HepG2 (cell line): Measurements from ENCODE around the gene CRAMP1. TPM values are rescaled to one million over a fixed set of nuclear protein-coding genes. Genes with fewer than 3 reads are reported as not detected.

Experiments
- BRD4 ChIP-seq: sonication (generic); formaldehyde crosslinking; IDR thresholded peaks from 2 replicates; pipeline ENCODE4 v1.4.0; 2020; ENCODE audit warnings: missing genetic modification reagents
- CSRNP1 ChIP-seq: sonication (generic); formaldehyde crosslinking; IDR thresholded peaks from 2 replicates; pipeline ENCODE4 v1.8.1; 2023; ENCODE audit warnings: mild to moderate bottlenecking, missing genetic modification reagents
- ETV6 ChIP-seq: sonication (generic); formaldehyde crosslinking; conservative IDR thresholded peaks from 2 replicates; pipeline ENCODE4 v1.4.0; 2020; ENCODE audit warnings: missing genetic modification reagents
- FOXM1 ChIP-seq: sonication (generic); formaldehyde crosslinking; IDR thresholded peaks from 2 replicates; pipeline ENCODE4 v1.5.0; 2020; ENCODE audit warnings: missing genetic modification reagents
- HDAC2 ChIP-seq: sonication (generic); formaldehyde crosslinking; IDR thresholded peaks from 2 replicates; pipeline ENCODE4 v1.4.0; 2020; ENCODE audit warnings: missing genetic modification reagents
- HMGA1 ChIP-seq: sonication (generic); formaldehyde crosslinking; conservative IDR thresholded peaks from 2 replicates; pipeline ENCODE4 v1.4.0; 2020; ENCODE audit warnings: missing genetic modification reagents
- PTBP1 ChIP-seq: fragments of 200-400 bp; formaldehyde crosslinking; IDR thresholded peaks from 2 replicates; pipeline ENCODE4 v1.6.1; 2018; ENCODE audit warnings: low read length, low read depth; ENCODE audit not compliant: poor library complexity, severe bottlenecking
- RXRA ChIP-seq: sonication (generic); formaldehyde crosslinking; IDR thresholded peaks from 2 replicates; pipeline ENCODE4 v1.5.1; 2020; ENCODE audit warnings: missing genetic modification reagents
- SUZ12 ChIP-seq: fragments of 150-350 bp; IDR thresholded peaks from 2 replicates; pipeline ENCODE4 v1.6.1; 2014; ENCODE audit warnings: low read depth, low read length
- TBX2 ChIP-seq: sonication (generic); formaldehyde crosslinking; IDR thresholded peaks from 2 replicates; pipeline ENCODE4 v1.5.0; 2020; ENCODE audit warnings: missing genetic modification reagents, mild to moderate bottlenecking, borderline replicate concordance
- TFDP2 ChIP-seq: sonication (generic); formaldehyde crosslinking; IDR thresholded peaks from 2 replicates; pipeline ENCODE4 v1.4.0; 2020; ENCODE audit warnings: missing genetic modification reagents
- ZBED4 ChIP-seq: sonication (generic); formaldehyde crosslinking; IDR thresholded peaks from 2 replicates; pipeline ENCODE4 v1.4.0; 2020; ENCODE audit warnings: missing genetic modification reagents, borderline replicate concordance
- ZC3H4 ChIP-seq: sonication (generic); formaldehyde crosslinking; IDR thresholded peaks from 2 replicates; pipeline ENCODE4 v1.4.0; 2020; ENCODE audit warnings: missing genetic modification reagents, borderline replicate concordance
- ZNF160 ChIP-seq: sonication (generic); formaldehyde crosslinking; IDR thresholded peaks from 2 replicates; pipeline ENCODE4 v1.8.0; 2022; ENCODE audit warnings: mild to moderate bottlenecking, inconsistent platforms, missing genetic modification reagents
- ZNF30 ChIP-seq: sonication (generic); formaldehyde crosslinking; IDR thresholded peaks from 2 replicates; pipeline ENCODE4 v1.5.0; 2020; ENCODE audit warnings: mild to moderate bottlenecking, missing genetic modification reagents
- ZNF326 ChIP-seq: sonication (generic); formaldehyde crosslinking; IDR thresholded peaks from 2 replicates; pipeline ENCODE4 v1.4.0; 2020; ENCODE audit warnings: missing genetic modification reagents, borderline replicate concordance
- ZNF335 ChIP-seq: sonication (generic); formaldehyde crosslinking; IDR thresholded peaks from 2 replicates; pipeline ENCODE4 v1.4.0; 2020; ENCODE audit warnings: missing genetic modification reagents
- ZNF547 ChIP-seq: sonication (generic); formaldehyde crosslinking; IDR thresholded peaks from 2 replicates; pipeline ENCODE4 v1.5.1; 2020; ENCODE audit warnings: mild to moderate bottlenecking, missing genetic modification reagents
- ZNF576 ChIP-seq: sonication (generic); formaldehyde crosslinking; IDR thresholded peaks from 2 replicates; pipeline ENCODE4 v1.4.0; 2020; ENCODE audit warnings: mild to moderate bottlenecking, missing genetic modification reagents
- ZNF580 ChIP-seq: IDR thresholded peaks from 2 replicates; pipeline ENCODE4 v1.6.1; 2016; ENCODE audit warnings: low read depth, borderline replicate concordance
- ZNF800 ChIP-seq: sonication (generic); formaldehyde crosslinking; IDR thresholded peaks from 2 replicates; pipeline ENCODE4 v1.4.0; 2020; ENCODE audit warnings: missing genetic modification reagents
- polyA plus RNA-seq, 8 experiments: library from polyadenylated mRNA; depleted of rRNA in 3 of 8; stranded (reverse) in 7 of 8; unstranded in 1 of 8; fragments of >200 nt; fragmentation: Illumina TruSeq in 4 of 8; extraction: Trizol in 4 of 8; gene quantifications; 2 replicates each; pipeline versions ENCODE4 v1.2.1 to v1.2.3, GENCODE V29; 2011 to 2016; ENCODE audit warnings: low read depth in 4 of 8, missing spikeins in 1 of 8, mixed read lengths in 1 of 8; ENCODE audit not compliant: insufficient read depth in 1 of 8
- total RNA-seq, 5 experiments: library from RNA; depleted of rRNA; stranded (reverse); fragments of >200 nt; fragmentation: Illumina TruSeq; extraction: Trizol; gene quantifications; 2 replicates each; pipeline ENCODE4 v1.2.3, GENCODE V29; 2016; ENCODE audit warnings: low read depth in 1 of 5

The CRAMP1 gene
- total and polyA plus RNA-seq, 2 of the 13 experiments (the other 11 are each of a cell fraction or from before 2014, with no cell fraction given), result 6.8 to 9.7 TPM

- TF ChIP-seq ETV6 (no peak), ZNF30 (CRISPR knock-in tag) (0 out of 2 replicates have a peak, but pooled peaks have one; percentile 31), ZC3H4 (CRISPR knock-in tag) (no peak), FOXM1 (CRISPR knock-in tag) (no peak), SUZ12 (no peak), ZNF800 (CRISPR knock-in tag) (no peak), HDAC2 (CRISPR knock-in tag) (no peak), ZNF326 (no peak), ZNF580 (CRISPR knock-in tag) (no peak), ZNF576 (CRISPR knock-in tag) (no peak), PTBP1 (no peak), ZNF547 (CRISPR knock-in tag) (no peak), ZNF335 (CRISPR knock-in tag) (no peak), ZNF160 (CRISPR knock-in tag) (0 out of 2 replicates have a peak, but pooled peaks have one; percentile 8), CSRNP1 (CRISPR knock-in tag) (no peak), TBX2 (peak; percentile 8; the same call in 1 of the 2 replicates), ZBED4 (CRISPR knock-in tag) (no peak), TFDP2 (CRISPR knock-in tag) (0 out of 2 replicates have a peak, but pooled peaks have one; percentile 9), HMGA1 (CRISPR knock-in tag) (no peak), BRD4 (CRISPR knock-in tag) (no peak), RXRA (CRISPR knock-in tag) (0 out of 2 replicates have a peak, but pooled peaks have one; percentile 6)
Observed at GRCh38 chr16:1610899-1611632, 1.1 kb upstream of the CRAMP1 start (continued).
